NCI-H82 treated with DMSO at 0.1 percent for 48 hours (cell line): ENCODE data around the gene ST6GALNAC2.
"Not testable (repeated sequence)": the region's sequence is repeated elsewhere in the genome, so short reads cannot be mapped to it uniquely, and the experiment has no call there.

Source experiments
- DNase-seq: peaks from one replicate; lab custom pipeline; 2025; ENCODE audit not compliant: unreplicated experiment; lab: John Stamatoyannopoulos, UW

Gene ST6GALNAC2

DNA sequence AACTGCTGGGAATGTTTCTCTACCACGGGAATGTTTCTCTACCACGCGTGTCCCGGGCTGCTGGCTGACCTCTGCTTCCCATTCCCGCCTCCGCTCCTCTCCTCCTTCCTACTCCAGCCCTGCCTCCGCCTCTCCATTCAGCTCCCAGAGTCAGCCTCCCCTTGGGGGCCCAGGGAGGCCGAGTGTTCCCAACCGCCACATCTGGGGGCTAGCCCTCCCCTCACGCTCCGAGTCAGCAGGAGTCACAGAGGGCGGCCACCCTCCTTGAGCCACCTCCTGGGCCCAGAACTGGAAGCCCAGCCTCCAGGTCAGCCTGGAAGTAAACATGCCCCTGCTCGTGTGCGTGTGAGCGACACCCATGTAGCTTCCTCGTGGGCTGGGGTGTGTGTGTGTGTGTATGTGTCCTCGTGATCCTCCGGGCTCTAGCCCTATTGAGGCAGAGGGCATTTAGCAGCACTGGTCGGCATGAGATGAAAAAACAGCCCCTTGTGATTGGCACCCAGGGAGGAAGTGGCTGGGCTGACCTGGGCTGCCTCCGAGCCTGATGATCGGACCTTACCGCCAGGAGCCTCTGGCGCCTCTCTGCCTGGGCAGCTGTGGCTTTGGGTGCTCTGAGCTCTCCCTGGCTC, 55.5 kb downstream of the ST6GALNAC2 start:
- DNase-seq = no peak

DNA sequence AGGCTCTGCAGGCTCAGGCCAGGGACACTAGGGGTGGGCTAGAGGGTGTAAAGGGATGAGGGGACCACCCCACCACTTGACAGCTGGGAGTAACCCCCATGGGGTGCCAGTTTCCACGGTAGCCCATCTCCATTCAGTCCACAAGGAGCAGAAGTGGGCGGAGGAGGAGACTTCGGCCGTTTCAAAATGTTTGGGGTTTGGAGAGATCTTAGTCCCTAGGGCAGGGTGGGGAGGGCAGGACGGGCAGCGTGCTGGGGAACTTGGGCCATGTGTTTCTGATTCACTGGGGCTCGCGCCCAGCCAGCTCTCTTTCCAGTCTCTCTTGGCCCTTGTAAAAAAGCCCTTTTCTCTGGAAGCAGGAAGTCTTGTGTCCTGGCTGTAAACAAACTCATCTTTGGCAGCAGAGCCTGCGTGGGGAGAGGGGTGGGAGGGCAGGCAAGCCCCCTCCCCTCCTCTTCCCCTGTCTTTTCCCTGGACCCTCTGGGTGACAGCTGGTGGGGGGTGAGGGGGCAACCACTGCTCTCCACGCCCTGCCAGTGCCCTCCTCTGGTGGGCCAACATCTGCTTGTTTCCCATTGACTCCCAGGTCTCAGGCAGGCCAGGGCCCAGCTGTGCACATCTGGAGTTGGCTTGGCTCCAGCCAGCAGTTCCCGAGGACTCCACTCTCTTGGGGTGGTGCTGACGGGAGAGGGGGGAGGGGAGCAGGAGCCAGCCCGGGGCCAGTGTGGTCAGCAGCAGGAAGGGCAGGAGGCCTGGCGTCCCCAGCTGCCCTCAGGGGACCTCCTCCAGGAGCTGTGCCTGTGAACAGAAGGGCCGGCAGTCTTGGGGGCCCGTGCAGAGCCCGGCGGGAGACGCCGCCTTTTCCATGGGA, 56.2 kb downstream of the ST6GALNAC2 start:
- DNase-seq = no peak

DNA sequence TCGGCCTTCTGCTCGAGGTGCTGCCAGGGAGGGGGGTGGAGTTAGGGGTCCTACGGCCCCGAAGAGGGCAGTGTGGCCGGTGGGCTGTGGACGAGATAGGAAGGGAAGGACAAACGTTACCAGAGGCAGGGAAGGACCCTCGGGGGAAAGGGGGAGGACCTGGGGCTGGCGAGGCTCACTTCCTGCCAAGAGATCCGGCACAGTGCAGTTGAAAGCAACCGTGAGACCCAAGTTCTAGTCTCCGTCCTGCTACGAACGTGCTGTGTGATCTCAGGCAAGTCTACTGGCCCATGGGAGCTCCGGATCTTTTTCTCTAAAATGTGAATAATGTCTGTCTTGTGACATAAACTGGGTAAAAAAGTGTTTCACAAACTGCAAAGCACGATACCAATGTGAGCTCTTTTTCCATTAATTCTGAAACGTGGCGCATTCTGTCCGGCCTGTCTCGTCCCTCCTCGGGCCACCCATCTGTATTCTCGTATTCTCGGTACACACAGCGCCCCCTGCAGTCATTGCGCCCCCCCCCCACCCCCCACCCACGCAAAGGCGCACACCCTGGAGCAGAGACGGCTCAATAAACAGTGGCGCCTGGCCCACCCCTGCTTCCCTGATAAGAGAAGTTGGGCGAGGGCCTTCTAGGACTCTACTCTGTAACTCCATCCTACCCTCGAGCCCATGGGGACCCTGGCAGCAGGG, 57.0 kb downstream of the ST6GALNAC2 start:
- DNase-seq = no peak

DNA sequence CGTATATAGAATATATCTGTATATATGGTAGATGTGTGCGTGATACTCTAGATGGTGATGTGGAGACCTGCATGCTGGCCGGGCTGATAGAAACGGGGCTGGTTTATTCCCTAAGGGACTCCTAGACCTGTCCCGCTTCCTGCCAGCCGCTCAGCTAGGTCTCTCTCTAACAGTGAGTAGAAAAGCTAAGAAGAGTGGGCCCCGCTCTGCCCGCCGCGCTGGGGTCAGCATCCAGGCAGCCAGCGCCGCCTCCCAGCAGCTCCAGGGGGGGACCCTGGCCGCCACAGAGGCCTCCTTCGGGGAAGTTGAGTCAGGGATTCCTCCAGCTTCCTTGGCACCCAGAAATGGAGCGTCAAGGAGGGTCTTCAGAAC, 57.5 kb downstream of the ST6GALNAC2 start:
- no peak for DNase-seq

DNA sequence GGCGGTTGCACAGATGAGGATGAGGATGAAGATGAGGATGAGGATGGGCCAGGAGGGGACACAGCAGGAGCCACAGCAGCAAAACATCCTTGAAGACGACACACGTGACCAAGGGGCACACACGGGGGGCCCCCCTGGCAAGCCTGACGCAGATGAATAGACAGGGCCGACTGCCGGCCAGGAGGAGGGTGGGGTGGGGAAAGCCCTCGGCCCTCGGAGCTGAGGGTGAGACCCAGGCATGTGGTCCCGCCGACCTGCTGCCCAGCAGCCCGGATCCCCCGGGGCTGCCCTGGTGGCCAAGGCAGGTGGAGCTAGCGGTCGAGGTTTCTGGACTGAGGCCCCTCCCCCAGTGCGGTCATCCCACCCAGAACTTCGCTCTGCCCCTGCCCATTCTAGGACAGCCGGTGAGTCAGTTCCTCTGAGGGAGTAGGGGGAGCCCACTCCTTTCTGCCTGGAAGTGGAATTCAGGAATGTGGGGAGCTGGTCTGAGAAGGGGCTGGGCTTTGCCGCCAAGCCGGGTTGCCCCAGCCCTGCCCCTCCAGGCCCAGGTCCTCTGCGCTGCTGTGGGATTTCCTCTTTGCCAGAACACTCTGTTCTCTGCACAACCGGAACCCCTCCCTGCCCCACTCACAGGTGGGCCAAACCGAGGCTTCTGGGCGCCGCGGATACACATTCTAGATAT, 58.1 kb downstream of the ST6GALNAC2 start:
- DNase-seq = no peak

DNA sequence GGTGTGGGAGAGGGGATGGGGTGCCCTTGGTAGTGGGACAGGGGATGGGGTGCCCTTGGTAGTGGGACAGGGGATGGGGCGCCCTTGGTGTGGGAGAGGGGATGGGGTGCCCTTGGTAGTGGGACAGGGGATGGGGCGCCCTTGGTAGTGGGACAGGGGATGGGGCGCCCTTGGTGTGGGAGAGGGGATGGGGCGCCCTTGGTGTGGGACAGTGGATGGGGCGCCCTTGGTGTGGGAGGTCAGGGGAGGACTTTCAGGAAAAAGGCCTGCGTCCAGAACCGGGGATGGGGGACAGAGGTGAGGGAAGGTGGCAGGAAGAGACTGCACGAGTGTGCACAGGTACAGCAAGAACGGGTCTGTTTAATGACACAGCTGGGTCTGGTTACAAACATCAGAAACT, 58.6 kb downstream of the ST6GALNAC2 start:
- DNase-seq = not testable (repeated sequence)

DNA sequence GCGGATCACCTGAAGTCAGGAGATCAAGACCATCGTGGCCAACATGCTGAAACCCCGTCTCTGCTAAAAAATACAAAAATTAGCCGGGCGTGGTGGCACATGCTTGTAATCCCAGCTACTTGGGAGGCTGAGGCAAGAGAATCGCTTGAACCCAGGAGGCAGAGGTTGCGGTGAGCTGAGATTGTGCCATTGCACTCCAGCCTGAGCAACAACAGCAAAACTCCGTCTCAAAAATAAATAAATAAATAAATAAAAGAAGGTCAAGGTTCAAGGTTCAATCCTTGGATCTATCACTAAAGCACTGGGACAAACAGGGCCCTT, 60.2 kb downstream of the ST6GALNAC2 start:
- DNase-seq = not testable (repeated sequence)

DNA sequence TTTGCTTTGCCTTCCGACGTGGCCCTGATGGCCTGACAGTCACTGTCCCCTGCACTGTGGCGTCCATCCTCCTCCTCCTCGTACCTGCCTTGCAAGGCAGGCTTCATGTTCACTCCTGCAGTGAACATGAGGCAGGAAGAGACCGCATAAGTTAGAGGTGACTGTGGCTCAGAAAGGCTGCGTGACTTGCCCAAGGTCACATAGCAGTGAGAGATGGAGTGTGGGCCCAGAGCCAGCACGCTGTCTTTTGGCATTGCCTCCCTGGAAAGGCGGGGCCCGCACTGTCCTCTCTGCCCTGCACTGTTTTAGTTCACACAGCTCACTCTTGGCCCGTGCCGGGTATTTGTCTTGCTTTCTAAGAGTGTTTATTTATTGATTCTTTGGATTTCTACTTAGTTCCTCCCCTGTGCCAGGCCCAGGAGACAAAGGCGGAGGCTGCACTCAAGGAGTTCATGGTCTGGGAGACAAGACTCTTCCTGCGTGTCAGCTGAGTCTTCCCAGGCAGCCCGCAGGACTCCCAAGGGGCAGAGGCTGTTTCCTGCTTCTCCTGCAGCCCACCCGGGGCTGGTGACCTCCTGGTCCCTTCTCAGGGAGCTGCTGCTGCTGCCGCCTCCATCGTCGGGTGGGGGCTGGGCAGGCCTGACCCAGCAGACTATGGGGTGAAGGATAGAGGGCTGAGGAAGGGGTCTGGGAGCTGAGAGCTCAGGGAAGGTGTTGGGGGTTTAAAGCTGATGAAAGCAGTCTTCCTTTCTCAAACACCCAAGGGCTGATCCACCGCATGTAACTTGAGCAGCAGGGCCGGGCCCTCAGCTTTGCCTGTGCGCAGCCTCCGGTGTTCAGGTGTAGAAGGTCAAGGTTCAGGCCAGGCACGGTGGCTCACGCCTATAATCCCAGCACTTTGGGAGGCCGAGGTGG, 60.8 kb downstream of the ST6GALNAC2 start:
- no peak for DNase-seq

DNA sequence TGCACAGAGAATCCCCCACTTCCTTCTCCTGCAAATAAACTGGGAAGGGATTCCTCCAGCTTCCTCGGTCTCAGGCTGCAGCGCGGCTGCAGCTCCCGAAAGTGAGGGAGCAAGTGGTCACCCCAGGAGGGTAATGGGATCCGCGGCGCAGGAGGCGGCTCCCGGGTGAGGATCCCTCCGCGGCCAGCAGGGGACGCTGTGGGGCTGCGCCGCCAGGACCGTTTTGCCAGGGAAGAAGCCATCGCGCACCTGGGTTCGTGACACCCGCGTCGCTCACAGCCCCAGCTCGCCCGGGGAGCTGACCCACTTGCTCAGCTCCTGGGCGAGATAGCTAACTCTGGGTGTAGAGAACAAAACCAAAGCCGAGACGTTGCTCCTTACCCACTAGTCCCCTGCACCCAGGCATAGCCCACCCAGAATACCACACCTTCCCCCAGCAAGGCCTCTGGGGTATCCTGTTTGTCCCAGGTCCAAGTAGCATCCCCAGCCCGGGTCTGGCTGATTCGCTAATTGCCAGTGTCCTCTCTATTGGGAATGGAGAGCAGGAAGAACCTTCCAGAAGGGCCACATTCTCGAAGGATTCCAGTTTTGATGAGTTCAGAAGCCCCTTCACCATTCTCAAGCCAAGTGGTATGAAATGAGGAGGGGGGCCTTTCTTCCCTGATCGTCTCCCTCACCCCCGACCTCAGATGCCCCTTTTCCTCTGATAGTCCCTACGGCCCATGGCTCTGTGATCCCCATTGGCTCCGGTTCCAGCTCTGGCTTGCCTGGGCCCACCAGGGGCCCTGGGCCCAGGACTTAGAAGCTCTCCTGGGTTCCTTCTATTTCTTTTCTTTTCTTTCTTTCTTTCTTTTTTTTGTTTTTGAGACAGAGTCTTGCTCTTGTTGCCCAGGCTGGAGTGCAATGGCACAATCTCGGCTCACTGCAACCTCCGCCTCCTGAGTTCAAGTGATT, 62.3 kb downstream of the ST6GALNAC2 start:
- DNase-seq = no peak

DNA sequence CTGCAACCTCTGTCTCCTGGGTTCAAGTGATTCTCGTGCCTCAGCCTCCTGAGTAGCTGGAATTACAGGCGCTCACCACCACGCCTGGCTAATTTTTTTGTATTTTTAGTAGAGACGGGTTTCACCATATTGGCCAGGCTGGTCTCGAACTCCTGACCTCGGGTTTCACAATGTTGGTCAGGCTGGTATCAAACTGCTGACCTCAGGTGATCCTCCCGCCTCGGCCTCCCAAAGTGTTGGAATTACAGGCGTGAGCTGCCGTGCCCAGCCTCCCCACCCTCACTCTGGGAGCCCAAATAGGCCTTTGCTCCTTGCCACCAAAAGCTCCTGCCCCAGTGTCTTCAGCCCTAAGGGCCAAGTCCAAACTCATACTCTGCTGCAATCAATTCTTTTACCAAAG, 64.0 kb downstream of the ST6GALNAC2 start:
- not testable (repeated sequence) for DNase-seq

DNA sequence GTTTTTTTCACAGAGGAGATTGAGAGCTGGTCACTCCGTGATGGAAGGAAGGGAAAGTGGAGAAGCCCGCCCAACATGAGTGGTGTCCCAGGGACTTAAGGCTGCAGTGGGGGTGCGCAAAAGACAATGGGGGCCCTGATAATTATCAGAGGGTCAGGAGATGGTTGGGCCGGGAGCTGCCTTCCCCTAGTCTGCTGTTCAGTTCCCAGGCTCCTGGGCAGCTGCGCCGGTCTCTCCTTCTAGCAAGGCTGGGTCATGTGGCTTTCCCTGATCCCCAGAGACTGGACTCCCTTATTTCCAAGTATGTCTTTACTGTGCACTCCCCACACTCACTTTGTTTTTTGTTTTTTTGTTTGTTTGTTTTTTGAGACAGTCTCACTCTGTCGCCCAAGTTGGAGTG, 64.4 kb downstream of the ST6GALNAC2 start:
- no peak for DNase-seq

DNA sequence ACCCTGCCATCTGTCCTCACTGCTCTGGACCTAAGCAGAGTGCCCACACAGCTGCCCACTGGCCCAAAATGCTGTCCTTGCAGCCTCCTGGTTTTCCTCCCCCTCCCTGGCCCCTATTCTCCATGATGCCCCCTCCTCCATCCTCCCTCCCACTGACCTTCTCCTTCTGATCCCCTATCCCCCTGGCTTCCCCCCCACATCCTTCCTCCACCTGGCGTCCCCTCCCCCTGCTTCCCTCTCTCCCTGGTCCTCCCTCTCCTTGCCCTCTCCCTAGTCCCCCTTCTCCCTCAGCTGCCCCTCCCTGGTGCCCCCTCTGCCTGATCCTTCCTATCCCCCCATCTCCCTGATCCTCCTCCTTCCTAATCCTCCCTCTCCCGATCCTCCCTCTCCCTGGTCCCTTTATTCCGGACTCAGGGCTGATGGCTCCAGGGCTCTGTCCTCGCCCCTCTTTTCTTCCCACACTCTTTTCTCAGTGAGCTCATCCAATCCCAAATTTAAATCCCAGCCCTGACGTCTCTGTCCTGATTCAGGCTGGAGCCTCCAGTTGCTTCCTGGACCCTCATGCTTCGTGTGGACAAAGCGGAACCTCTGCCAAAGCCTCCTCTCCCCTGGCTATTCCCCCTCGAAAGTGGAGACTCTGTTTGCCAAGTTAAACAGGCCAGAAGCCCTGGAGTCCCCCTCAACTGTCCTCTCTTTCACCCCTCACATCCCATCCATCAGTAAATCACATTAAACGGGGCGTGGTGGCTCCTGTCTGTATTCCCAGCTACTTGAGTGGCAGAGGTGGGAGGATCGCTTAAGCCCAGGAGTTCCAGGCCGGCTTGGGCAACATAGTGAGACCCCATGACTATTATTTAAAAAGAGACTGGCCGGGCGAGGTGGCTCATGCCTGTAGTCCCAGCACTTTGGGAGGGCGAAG, 66.4 kb downstream of the ST6GALNAC2 start:
- DNase-seq = no peak

DNA sequence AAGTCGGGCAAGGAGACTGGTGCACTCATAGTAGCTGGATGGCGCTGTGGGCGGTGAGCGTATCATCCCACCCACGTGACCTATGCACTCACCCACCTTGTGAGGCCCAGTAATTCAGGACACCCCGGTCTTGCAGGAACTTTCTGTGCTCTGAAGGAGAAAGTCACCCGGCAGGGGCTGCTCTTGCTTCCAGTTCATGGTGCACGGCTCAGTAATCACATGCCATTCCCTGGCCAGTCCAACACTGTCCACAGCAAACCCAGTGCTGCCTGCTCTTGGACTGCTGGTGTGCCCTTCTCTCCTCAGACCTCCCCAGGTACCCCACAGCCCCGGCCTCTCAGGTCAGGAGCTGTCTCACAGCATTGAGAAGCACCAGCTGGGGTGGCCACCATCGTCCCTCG, 68.0 kb downstream of the ST6GALNAC2 start:
- no peak for DNase-seq
